ENCODE data around the gene MOG.

DNA sequence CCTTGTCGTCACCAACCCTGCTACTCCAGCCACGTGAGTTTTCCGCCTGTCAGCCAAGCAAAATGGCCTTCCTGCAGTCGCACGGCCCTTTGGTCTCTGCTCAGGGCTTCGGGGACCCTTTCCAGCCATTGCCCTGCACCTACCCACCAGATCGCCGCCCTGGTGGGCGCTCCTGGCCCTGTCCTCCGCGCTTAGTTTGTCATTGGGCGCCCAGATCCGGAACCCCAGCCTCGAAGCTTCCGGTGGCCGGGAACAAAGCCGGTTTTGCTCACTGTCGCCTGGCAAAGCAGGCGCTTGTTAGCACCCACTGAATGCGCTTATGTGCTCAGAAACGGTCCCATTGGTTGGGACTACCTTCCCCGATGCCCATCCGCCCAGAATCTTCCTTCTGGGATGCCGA is 23.5 kb downstream of the MOG start:
- TF ChIP-seq, protein P1, sequence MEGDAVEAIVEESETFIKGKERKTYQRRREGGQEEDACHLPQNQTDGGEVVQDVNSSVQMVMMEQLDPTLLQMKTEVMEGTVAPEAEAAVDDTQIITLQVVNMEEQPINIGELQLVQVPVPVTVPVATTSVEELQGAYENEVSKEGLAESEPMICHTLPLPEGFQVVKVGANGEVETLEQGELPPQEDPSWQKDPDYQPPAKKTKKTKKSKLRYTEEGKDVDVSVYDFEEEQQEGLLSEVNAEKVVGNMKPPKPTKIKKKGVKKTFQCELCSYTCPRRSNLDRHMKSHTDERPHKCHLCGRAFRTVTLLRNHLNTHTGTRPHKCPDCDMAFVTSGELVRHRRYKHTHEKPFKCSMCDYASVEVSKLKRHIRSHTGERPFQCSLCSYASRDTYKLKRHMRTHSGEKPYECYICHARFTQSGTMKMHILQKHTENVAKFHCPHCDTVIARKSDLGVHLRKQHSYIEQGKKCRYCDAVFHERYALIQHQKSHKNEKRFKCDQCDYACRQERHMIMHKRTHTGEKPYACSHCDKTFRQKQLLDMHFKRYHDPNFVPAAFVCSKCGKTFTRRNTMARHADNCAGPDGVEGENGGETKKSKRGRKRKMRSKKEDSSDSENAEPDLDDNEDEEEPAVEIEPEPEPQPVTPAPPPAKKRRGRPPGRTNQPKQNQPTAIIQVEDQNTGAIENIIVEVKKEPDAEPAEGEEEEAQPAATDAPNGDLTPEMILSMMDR (IDR thresholded peaks at IDR 0.05; ENCODE audit: low read depth, low read length) = no peak
- no peak for TF ChIP-seq EZH2phosphoT487 (IDR thresholded peaks at IDR 0.05; ENCODE audit: low read depth)

Measured in OCI-LY3 (cell line).